ENCODE results near the gene CLEC16A.

Gene CLEC16A

GRCh38 chr16:10969615-10970014 is 25.3 kb downstream of the CLEC16A start:
- no peak for DNase-seq

GRCh38 chr16:10970065-10970464 is 25.7 kb downstream of the CLEC16A start:
- DNase-seq = no peak

- DNase-seq = no peak
These were observed 27.2 kb downstream of the CLEC16A start for GRCh38 chr16:10971560-10971961.

- no peak for DNase-seq
These were observed 27.9 kb downstream of the CLEC16A start for GRCh38 chr16:10972108-10972818.

GRCh38 chr16:10972819-10973464 is 28.6 kb downstream of the CLEC16A start:
- DNase-seq = no peak

- no peak for DNase-seq
These were observed 32.3 kb downstream of the CLEC16A start for GRCh38 chr16:10976634-10977033.

GRCh38 chr16:10978124-10978523 is 33.8 kb downstream of the CLEC16A start:
- DNase-seq = no peak

GRCh38 chr16:10978871-10979446 is 34.6 kb downstream of the CLEC16A start:
- DNase-seq = no peak

- DNase-seq = no peak
These were observed 35.6 kb downstream of the CLEC16A start for GRCh38 chr16:10979717-10980601.

- DNase-seq = no peak
These were observed 36.4 kb downstream of the CLEC16A start for GRCh38 chr16:10980813-10981212.

- DNase-seq = peak in 3 of 4 experiments; percentile 9 to 28 (median 20)
These were observed 37.4 kb downstream of the CLEC16A start for GRCh38 chr16:10981697-10982216.

- no peak for DNase-seq
These were observed 38.2 kb downstream of the CLEC16A start for GRCh38 chr16:10982465-10983150.

GRCh38 chr16:10983159-10983558 is 38.8 kb downstream of the CLEC16A start:
- no peak for DNase-seq

GRCh38 chr16:10984509-10984908 is 40.1 kb downstream of the CLEC16A start:
- DNase-seq = no peak

GRCh38 chr16:10987361-10988163 is 43.2 kb downstream of the CLEC16A start:
- no peak for DNase-seq

- peak in 3 of 4 experiments; percentile 15 to 60 (median 58) for DNase-seq
These were observed 43.9 kb downstream of the CLEC16A start for GRCh38 chr16:10988164-10988803.

GRCh38 chr16:10988879-10989278 is 44.5 kb downstream of the CLEC16A start:
- no peak for DNase-seq

GRCh38 chr16:10989559-10989958 is 45.2 kb downstream of the CLEC16A start:
- no peak for DNase-seq

GRCh38 chr16:10990378-10990777 is 46.0 kb downstream of the CLEC16A start:
- DNase-seq = no peak

- DNase-seq = no peak
These were observed 47.7 kb downstream of the CLEC16A start for GRCh38 chr16:10992112-10992511.

- DNase-seq = no peak
These were observed 48.4 kb downstream of the CLEC16A start for GRCh38 chr16:10992797-10993196.

Data from activated CD4-positive, CD25-positive, alpha-beta regulatory T cell (primary cell).